SK-N-SH (cell line): ENCODE data around the gene NFKBIE. TPM values are rescaled to one million over a fixed set of nuclear protein-coding genes. Genes with fewer than 3 reads are reported as not detected.

Experiments
- CTCF ChIA-PET: fragments of 300-600, 350-600 bp; formaldehyde crosslinking; extraction: SDS; loops from one replicate; lab custom pipeline; 2021; lab: Yijun Ruan, JAX
- POLR2A ChIA-PET: fragments of 350-600 bp; sonication (Branson Sonifier 250); formaldehyde crosslinking; extraction: SDS; loops from one replicate; lab custom pipeline; 2020; ENCODE audit warnings: antibody characterized with exemption, inconsistent platforms; lab: Yijun Ruan, JAX
- DNase-seq: peaks from one replicate; pipeline ENCODE4 v3.0.0; 2012
- H2AFZ ChIP-seq: fragments of 200-600 bp; sonication (generic); 2 replicates; pipeline ENCODE4 v1.8.1; 2016; ENCODE audit warnings: antibody characterized with exemption, mild to moderate bottlenecking, low read depth
- H3F3A ChIP-seq: fragments of 200-600 bp; sonication (generic); replicated peaks from 2 replicates; pipeline ENCODE3; 2016; ENCODE audit warnings: antibody characterized with exemption, mild to moderate bottlenecking; ENCODE audit not compliant: insufficient read depth
- H3K27ac ChIP-seq, 2 experiments: fragments of 200-500 bp in 1 of 2; fragments of 200-600 bp in 1 of 2; sonication (Bioruptor generic) in 1 of 2; sonication (generic), shearing (Covaris generic) in 1 of 2; 2 replicates each; pipeline versions ENCODE4 v1.5.1 to v1.6.1; 2014 to 2016; ENCODE audit warnings: low read depth in 2 of 2, inconsistent platforms in 1 of 2, low read length in 1 of 2, mild to moderate bottlenecking in 1 of 2, mixed read lengths in 1 of 2
- H3K27me3 ChIP-seq: fragments of 200-600 bp; sonication (generic), shearing (Covaris generic); 2 replicates; pipeline ENCODE4 v1.6.1; 2016; ENCODE audit warnings: mixed run types; ENCODE audit not compliant: insufficient read depth
- H3K36me3 ChIP-seq, 2 experiments: fragments of 200-500 bp in 1 of 2; fragments of 200-600 bp in 1 of 2; sonication (Bioruptor generic) in 1 of 2; sonication (generic) in 1 of 2; replicated peaks in 1 of 2; 2 replicates each; pipeline versions ENCODE3 to v1.5.1; 2014 to 2016; ENCODE audit warnings: low read length in 1 of 2, mild to moderate bottlenecking in 1 of 2; ENCODE audit not compliant: insufficient read depth in 2 of 2, control insufficient read depth in 1 of 2
- H3K4me1 ChIP-seq, 2 experiments: fragments of 200-500 bp in 1 of 2; fragments of 200-600 bp in 1 of 2; sonication (Bioruptor generic) in 1 of 2; sonication (generic), shearing (Covaris generic) in 1 of 2; 2 replicates each; pipeline versions ENCODE4 v1.5.1 to v1.6.1; 2014 to 2016; ENCODE audit warnings: low read depth in 1 of 2, low read length in 1 of 2, mixed run types in 1 of 2; ENCODE audit not compliant: insufficient read depth in 2 of 2, control insufficient read depth in 1 of 2
- H3K4me2 ChIP-seq: fragments of 200-600 bp; sonication (generic), shearing (Covaris generic); 2 replicates; pipeline ENCODE4 v1.6.1; 2017; ENCODE audit warnings: mixed run types
- H3K4me3 ChIP-seq, 2 experiments: fragments of 200-500 bp in 1 of 2; fragments of 200-600 bp in 1 of 2; sonication (Bioruptor generic) in 1 of 2; sonication (generic), shearing (Covaris generic) in 1 of 2; 2 replicates each; pipeline versions ENCODE4 v1.5.1 to v1.8.1; 2014 to 2016; ENCODE audit warnings: low read depth in 2 of 2, inconsistent platforms in 1 of 2, low read length in 1 of 2, mild to moderate bottlenecking in 1 of 2, mixed read lengths in 1 of 2, moderate library complexity in 1 of 2
- H3K79me2 ChIP-seq: fragments of 200-600 bp; sonication (generic); 2 replicates; pipeline ENCODE4 v1.8.1; 2017; ENCODE audit warnings: mild to moderate bottlenecking; ENCODE audit not compliant: insufficient read depth
- H3K9ac ChIP-seq: fragments of 200-600 bp; sonication (generic); 2 replicates; pipeline ENCODE4 v1.6.1; 2017; ENCODE audit warnings: mixed run types
- H3K9me2 ChIP-seq: fragments of 200-600 bp; sonication (generic); 2 replicates; pipeline ENCODE4 v1.6.1; 2017; ENCODE audit warnings: mixed run types
- H3K9me3 ChIP-seq: fragments of 200-600 bp; sonication (generic); 2 replicates; pipeline ENCODE4 v1.6.1; 2017; ENCODE audit warnings: mixed run types, mild to moderate bottlenecking, moderate library complexity
- H4K20me1 ChIP-seq: fragments of 200-600 bp; sonication (generic); 2 replicates; pipeline ENCODE4 v1.6.1; 2017; ENCODE audit warnings: mild to moderate bottlenecking, mixed run types; ENCODE audit not compliant: insufficient read depth
- ELF1 ChIP-seq: IDR thresholded peaks from 2 replicates; pipeline ENCODE4 v1.4.0; 2012
- FOSL2 ChIP-seq: IDR thresholded peaks from 2 replicates; pipeline ENCODE4 v1.4.0; 2012; ENCODE audit warnings: low read depth, mild to moderate bottlenecking, moderate library complexity, borderline replicate concordance
- FOXM1 ChIP-seq: IDR thresholded peaks from 2 replicates; pipeline ENCODE4 v1.4.0; 2012; ENCODE audit warnings: low read depth, mild to moderate bottlenecking
- IRF3 ChIP-seq: fragments of 150-350 bp; IDR thresholded peaks from 2 replicates; pipeline ENCODE4 v1.6.1; 2016; ENCODE audit warnings: mild to moderate bottlenecking, low read depth, low read length
- JUND ChIP-seq: IDR thresholded peaks from 2 replicates; pipeline ENCODE4 v1.4.0; 2012
- MAX ChIP-seq: IDR thresholded peaks from 2 replicates; pipeline ENCODE4 v1.4.0; 2012; ENCODE audit warnings: low read depth
- MEF2A ChIP-seq: IDR thresholded peaks from 2 replicates; pipeline ENCODE4 v1.4.0; 2012; ENCODE audit warnings: low read depth, borderline replicate concordance
- MXI1 ChIP-seq: IDR thresholded peaks from 2 replicates; pipeline ENCODE4 v1.6.1; 2012; ENCODE audit warnings: mild to moderate bottlenecking, low read depth, low read length, improper control_type of control experiment
- NRF1 ChIP-seq: IDR thresholded peaks from 2 replicates; pipeline ENCODE4 v1.6.1; 2012; ENCODE audit warnings: low read depth, mild to moderate bottlenecking, low read length
- POLR2AphosphoS5 ChIP-seq: IDR thresholded peaks from 2 replicates; pipeline ENCODE4 v1.6.1; 2012; ENCODE audit warnings: low read depth, low read length
- RAD21 ChIP-seq: IDR thresholded peaks from 2 replicates; pipeline ENCODE4 v1.6.1; 2012; ENCODE audit warnings: mild to moderate bottlenecking, low read length
- RCOR1 ChIP-seq: fragments of 150-350 bp; IDR thresholded peaks from 2 replicates; pipeline ENCODE4 v1.6.1; 2017; ENCODE audit warnings: antibody characterized with exemption, low read length
- REST ChIP-seq: IDR thresholded peaks from 2 replicates; pipeline ENCODE4 v1.6.1; 2012; ENCODE audit warnings: mild to moderate bottlenecking, low read depth, low read length, moderate library complexity
- RFX5 ChIP-seq: IDR thresholded peaks from 2 replicates; pipeline ENCODE4 v1.6.1; 2012; ENCODE audit warnings: mild to moderate bottlenecking, improper control_type of control experiment, low read length
- RXRA ChIP-seq: IDR thresholded peaks from 2 replicates; pipeline ENCODE4 v1.4.0; 2012; ENCODE audit warnings: low read depth, mild to moderate bottlenecking, borderline replicate concordance
- SIN3A ChIP-seq: IDR thresholded peaks from 2 replicates; pipeline ENCODE4 v1.6.1; 2012; ENCODE audit warnings: low read depth, mild to moderate bottlenecking, low read length, moderate library complexity, borderline replicate concordance
- SMC3 ChIP-seq: IDR thresholded peaks from 2 replicates; pipeline ENCODE4 v1.6.1; 2012; ENCODE audit warnings: low read depth, low read length, improper control_type of control experiment
- TEAD4 ChIP-seq: IDR thresholded peaks from 2 replicates; pipeline ENCODE4 v1.4.0; 2012; ENCODE audit warnings: mild to moderate bottlenecking, borderline replicate concordance; ENCODE audit not compliant: insufficient read depth
- USF1 ChIP-seq: IDR thresholded peaks from 2 replicates; pipeline ENCODE4 v1.4.0; 2012; ENCODE audit warnings: low read depth, borderline replicate concordance
- ZBTB33 ChIP-seq: IDR thresholded peaks from 2 replicates; pipeline ENCODE4 v1.4.0; 2012; ENCODE audit warnings: low read depth, borderline replicate concordance
- WGBS: methylation state at CpG from one replicate; pipeline ENCODE4 v1.1.6; 2017; ENCODE audit warnings: low lambda C conversion rate; 5-methylcytosine and 5-hydroxymethylcytosine counted together
- polyA plus RNA-seq, 3 experiments: library from polyadenylated mRNA; depleted of rRNA; stranded (reverse); fragments of >200 nt; gene quantifications; 2 replicates each; pipeline ENCODE4 v1.2.3, GENCODE V29; 2012

NFKBIE gene
- polyA plus RNA-seq, 1 of the 3 experiments (the other 2 are of a cell fraction): 5.8 TPM

GRCh38 chr6:44229376-44230033, 35.8 kb downstream of the NFKBIE start:
- Histone ChIP-seq H3K9me2 (no peaks in the 10 kb centered on the region), H3F3A (peaks cover 3% of the 10 kb centered on the region), H3K4me2 (no peak overlapping the region), H3K9me3 (no peaks in the 10 kb centered on the region), H4K20me1 (peaks cover 5% of the 10 kb centered on the region; the same call in 1 of the 2 replicates), H3K4me1 (peaks cover 11 to 85% of the 10 kb centered on the region in 2 experiments), H3K9ac (no peak overlapping the region), H3K4me3 (no peak overlapping the region), H3K79me2 (peaks cover 5% of the 10 kb centered on the region; the same call in 1 of the 2 replicates), H3K27me3 (no peaks in the 10 kb centered on the region), H3K36me3 (peaks cover 0 to 6% of the 10 kb centered on the region in 2 experiments), H3K27ac (peak overlapping the region in 1 of 2 experiments; percentile 17; a peak in 1 of 4 replicates)
- 98% methylated on average over 7 of the region's 11 CpGs for WGBS
- ChIA-PET POLR2A (no interaction called here), CTCF (interaction anchor here (0.6 to 1.7 kb wide), 5 partner anchors 8 to 133 kb away, joined by 3 to 8 read pairs (median 3); no protein-coding TSS in a partner anchor)
- no peak for DNase-seq
- TF ChIP-seq NRF1 (no peak), IRF3 (no peak), SIN3A (no peak), MAX (no peak), RXRA (no peak), USF1 (no peak), RCOR1 (no peak), RAD21 (no peak), FOSL2 (no peak), JUND (no peak), TEAD4 (no peak), SMC3 (no peak), RFX5 (no peak), REST (no peak), POLR2AphosphoS5 (no peak), FOXM1 (no peak), MEF2A (no peak), ELF1 (no peak), ZBTB33 (no peak), MXI1 (no peak)
- TF ChIP-seq, all 33 proteins: peak for 0
- H2AFZ ChIP-seq: no peak overlapping the region
